A673 (cell line): ENCODE measurements around the gene CEMIP2.

Source experiments
- EZH2 ChIP-seq: fragments of 200-600 bp; sonication (generic); IDR thresholded peaks from 2 replicates; pipeline ENCODE4 v1.6.1; 2017; ENCODE audit warnings: borderline replicate concordance, low read depth, mild to moderate bottlenecking, mixed read lengths, antibody characterized with exemption, low read length; ENCODE audit not compliant: poor library complexity, severe bottlenecking
- TF ChIP-seq, protein P1 (sequence below): fragments of 300-800, 200-600 bp; sonication (generic); conservative IDR thresholded peaks from 2 replicates; pipeline ENCODE4 v1.5.1; 2017; ENCODE audit warnings: low read depth, mild to moderate bottlenecking, antibody characterized with exemption, low read length, moderate library complexity, mixed read lengths

DNA sequence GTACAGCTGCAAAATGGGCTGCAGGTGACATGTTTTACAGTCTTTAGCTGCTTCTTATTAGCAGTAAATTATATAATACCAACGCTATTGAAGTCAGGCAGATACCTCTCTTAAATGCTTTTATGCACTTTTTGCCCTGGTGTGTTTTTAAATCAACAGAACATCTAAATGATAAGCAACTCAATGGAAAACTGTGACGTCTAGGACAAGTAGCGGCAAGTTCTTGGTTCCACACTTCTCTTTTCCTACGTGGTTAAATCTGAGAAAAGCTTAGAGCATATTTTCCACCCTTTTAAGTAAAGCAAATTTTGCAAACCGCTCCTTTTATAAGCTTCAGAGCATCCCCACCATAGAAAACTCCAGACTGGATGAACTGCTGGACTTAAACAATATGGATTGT lies 58.1 kb downstream of the CEMIP2 start:
- TF ChIP-seq, protein P1, sequence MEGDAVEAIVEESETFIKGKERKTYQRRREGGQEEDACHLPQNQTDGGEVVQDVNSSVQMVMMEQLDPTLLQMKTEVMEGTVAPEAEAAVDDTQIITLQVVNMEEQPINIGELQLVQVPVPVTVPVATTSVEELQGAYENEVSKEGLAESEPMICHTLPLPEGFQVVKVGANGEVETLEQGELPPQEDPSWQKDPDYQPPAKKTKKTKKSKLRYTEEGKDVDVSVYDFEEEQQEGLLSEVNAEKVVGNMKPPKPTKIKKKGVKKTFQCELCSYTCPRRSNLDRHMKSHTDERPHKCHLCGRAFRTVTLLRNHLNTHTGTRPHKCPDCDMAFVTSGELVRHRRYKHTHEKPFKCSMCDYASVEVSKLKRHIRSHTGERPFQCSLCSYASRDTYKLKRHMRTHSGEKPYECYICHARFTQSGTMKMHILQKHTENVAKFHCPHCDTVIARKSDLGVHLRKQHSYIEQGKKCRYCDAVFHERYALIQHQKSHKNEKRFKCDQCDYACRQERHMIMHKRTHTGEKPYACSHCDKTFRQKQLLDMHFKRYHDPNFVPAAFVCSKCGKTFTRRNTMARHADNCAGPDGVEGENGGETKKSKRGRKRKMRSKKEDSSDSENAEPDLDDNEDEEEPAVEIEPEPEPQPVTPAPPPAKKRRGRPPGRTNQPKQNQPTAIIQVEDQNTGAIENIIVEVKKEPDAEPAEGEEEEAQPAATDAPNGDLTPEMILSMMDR, result no peak
- TF ChIP-seq EZH2, result no peak
